Effector memory CD8-positive, alpha-beta T cell (primary cell): ENCODE results near the gene SAA1.
"Not testable (repeated sequence)": the region's sequence is repeated elsewhere in the genome, so short reads cannot be mapped to it uniquely, and the experiment has no call there.

Source experiments
- ATAC-seq: fragments of 150-1000 bp; cut with Tn5 transposase; replicated peaks from 2 replicates; pipeline ENCODE4 v1.10.0; 2021; ENCODE audit warnings: mild to moderate bottlenecking, moderate library complexity
- DNase-seq, 3 experiments: peaks; one replicate each; pipeline ENCODE4 v3.0.0; 2021
- H3K27ac Mint-ChIP-seq, 2 donors: one replicate each; pipeline ENCODE4 v1.8.0; 2022; ENCODE audit warnings: mild to moderate bottlenecking in 2 of 2, mixed read lengths in 2 of 2, moderate library complexity in 2 of 2
- H3K27me3 Mint-ChIP-seq, 2 donors: one replicate each; pipeline ENCODE4 v1.8.0; 2022; ENCODE audit warnings: mixed read lengths in 2 of 2
- H3K36me3 Mint-ChIP-seq: one replicate; pipeline ENCODE4 v1.8.0; 2022; ENCODE audit warnings: mild to moderate bottlenecking, moderate library complexity, mixed read lengths; ENCODE audit not compliant: insufficient read depth
- H3K4me1 Mint-ChIP-seq, 2 donors: one replicate each; pipeline ENCODE4 v1.8.0; 2022; ENCODE audit warnings: low read depth in 2 of 2, mixed read lengths in 2 of 2
- H3K4me3 Mint-ChIP-seq, 2 donors: one replicate each; pipeline ENCODE4 v1.8.0; 2022; ENCODE audit warnings: mild to moderate bottlenecking in 2 of 2, mixed read lengths in 2 of 2, moderate library complexity in 2 of 2
- H3K9me3 Mint-ChIP-seq, 2 donors: one replicate each; pipeline ENCODE4 v1.8.0; 2022; ENCODE audit warnings: mixed read lengths in 2 of 2

Gene SAA1

DNA sequence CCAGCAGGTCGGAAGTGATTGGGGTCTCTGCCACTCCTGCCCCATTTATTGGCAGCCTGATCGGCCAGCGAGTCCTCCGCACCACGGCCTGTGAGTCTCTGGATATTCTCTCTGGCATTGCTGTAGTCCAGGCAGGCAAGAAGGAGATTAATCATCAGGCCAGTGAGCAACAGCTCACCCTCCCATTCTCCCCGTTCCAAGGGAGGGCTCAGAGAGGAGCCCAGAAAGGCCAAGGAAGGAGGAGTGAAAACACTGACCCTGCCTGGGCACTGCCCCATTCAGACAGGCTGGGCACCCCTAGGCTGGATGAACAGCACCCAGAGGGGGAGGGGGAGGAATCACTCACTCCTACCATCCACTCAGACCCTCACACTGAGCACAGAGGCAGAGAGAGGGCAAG, 20.7 kb upstream of the SAA1 start:
- Mint-ChIP-seq H3K36me3 (peaks cover 6% of the 10 kb centered on the region), H3K4me3 (no peak overlapping the region), H3K9me3 (no peaks in the 10 kb centered on the region), H3K4me1 (peaks cover 12 to 18% of the 10 kb centered on the region in 2 donors), H3K27me3 (peaks cover 6 to 8% of the 10 kb centered on the region in 2 donors), H3K27ac (peak overlapping the region; percentile 95 to 96)
- ATAC-seq (no peak), DNase-seq (no peak)

DNA sequence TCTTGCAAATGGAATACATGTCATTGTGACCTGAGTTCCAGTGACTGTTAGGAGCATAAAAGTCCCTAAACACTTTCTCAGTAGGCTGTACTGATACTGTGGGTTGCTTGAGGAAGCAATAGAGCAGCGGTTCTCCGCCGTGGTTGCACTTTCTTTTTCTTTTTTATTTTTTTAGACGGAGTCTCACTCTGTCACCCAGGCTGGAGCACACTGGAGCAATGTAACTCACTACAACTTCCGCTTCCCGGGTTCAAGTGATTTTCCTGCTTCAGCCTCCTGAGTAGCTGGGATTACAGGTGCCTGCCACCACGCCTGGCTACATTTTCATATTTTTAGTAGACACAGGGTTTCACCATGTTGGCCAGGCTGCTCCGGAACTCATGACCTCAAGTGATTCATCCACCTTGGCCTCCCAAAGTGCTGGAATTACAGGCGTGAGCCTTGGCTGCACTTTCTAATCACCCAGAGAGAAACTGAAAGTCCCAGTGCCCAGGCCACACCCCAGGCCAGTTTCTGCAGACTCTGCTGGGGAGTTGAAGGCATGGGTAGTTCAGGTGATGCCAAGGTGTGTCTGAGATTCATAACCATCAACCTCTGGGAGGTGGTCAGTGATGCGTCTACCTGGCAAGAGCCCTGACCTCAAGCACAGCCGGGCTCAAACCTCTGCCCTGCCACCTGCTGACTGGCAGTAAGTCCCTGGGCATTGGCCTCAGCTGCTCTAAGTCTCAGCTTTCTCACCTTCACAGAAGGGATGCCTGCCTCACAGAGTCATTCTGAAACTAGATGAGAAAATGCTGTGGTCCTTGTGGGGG, 19.5 kb upstream of the SAA1 start:
- Mint-ChIP-seq H3K4me1 (peaks cover 12 to 18% of the 10 kb centered on the region in 2 donors), H3K27ac (peak overlapping the region; percentile 95 to 96)
- peak; percentile 83 for ATAC-seq

DNA sequence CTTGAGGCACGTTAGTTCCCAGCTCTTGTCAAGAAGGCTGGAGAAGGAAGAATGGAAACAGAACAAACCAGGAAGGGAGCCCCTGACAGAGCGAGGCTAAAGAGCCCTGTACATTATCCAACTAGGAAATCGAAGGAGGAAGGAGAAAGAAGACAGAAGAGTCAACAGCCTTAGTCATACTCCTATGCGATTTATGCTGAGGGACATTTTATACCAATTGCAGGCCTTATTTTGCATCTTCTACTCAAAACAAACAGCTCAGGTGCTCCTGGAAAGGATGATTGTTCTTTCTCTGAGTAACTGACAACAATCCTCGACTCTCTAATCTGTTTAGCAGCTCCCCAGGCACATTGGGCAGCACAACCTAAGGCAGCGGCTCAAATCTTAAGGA, 18.9 kb upstream of the SAA1 start:
- H3K36me3 Mint-ChIP-seq, H3K9me3 Mint-ChIP-seq, DNase-seq, ATAC-seq, H3K27me3 Mint-ChIP-seq: not testable (repeated sequence)
- Mint-ChIP-seq H3K4me3 (peak overlapping the region; percentile 86 to 91), H3K4me1 (peaks cover 12 to 18% of the 10 kb centered on the region in 2 donors), H3K27ac (peak overlapping the region; percentile 95 to 96)

More for the DNA sequence above, 19.5 kb upstream of the SAA1 start:
- peak overlapping the region; percentile 86 to 91 for H3K4me3 Mint-ChIP-seq
- H3K27me3 Mint-ChIP-seq, H3K36me3 Mint-ChIP-seq, H3K9me3 Mint-ChIP-seq: not testable (repeated sequence)
- peak in 2 of 3 experiments; percentile 10 to 17 for DNase-seq

- H3K4me1 Mint-ChIP-seq: peaks cover 12 to 18% of the 10 kb centered on the region in 2 donors
- H3K27ac Mint-ChIP-seq: peak within 1 kb of the TSS in 1 of 2 donors; percentile 21
- peaks cover 0 to 3% of the 10 kb centered on the region in 2 donors for H3K27me3 Mint-ChIP-seq
- H3K4me3 Mint-ChIP-seq: no peak within 1 kb of the TSS
- H3K9me3 Mint-ChIP-seq: no peaks in the 10 kb centered on the region
- H3K36me3 Mint-ChIP-seq: peaks cover 6% of the 10 kb centered on the region
- no peak for DNase-seq
- no peak for ATAC-seq
These were observed 17.5 kb upstream of the SAA1 start, which contains the start of gene SAA2 for GRCh38 chr11:18248561-18248960. SAA2 (minus strand) TSS chr11:18248668; CDS start chr11:18248011, 657 bp downstream.

- H3K4me1 Mint-ChIP-seq: no peaks in the 10 kb centered on the region
- no peaks in the 10 kb centered on the region for H3K9me3 Mint-ChIP-seq
- H3K4me3 Mint-ChIP-seq: no peak overlapping the region
- H3K36me3 Mint-ChIP-seq: no peaks in the 10 kb centered on the region
- ATAC-seq (no peak), DNase-seq (no peak)
- H3K27me3 Mint-ChIP-seq: peaks cover 0 to 9% of the 10 kb centered on the region in 2 donors
- H3K27ac Mint-ChIP-seq: no peak overlapping the region
These were observed 12.8 kb upstream of the SAA1 start for GRCh38 chr11:18253233-18253632.

DNA sequence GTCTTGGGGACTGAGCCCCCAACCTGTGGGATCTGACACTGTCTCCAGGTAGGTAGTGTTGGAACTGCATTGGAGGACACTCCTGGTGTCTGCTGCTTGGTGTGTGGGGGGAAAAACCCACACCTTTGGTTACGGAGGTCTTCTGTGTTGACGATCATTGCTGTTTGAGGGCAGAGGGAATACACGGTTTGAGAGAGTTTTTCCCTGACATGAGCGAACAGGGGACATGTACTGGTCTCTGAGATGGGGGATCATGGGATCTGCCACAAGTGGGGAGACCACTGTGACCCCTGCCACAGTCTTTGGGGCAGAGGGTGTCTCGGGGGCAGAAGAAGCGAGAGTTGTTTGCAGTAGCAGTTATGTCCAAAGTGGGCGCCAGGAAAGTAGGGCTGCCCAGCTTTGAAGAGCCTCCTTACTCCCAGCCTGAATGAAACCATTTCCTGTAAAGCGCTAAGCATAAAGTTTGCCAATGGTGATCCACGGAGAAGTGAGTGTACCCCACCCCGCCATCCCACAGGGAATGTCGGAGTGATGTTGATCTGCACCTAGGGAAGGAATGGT, 12.2 kb upstream of the SAA1 start:
- ATAC-seq: no peak
- Mint-ChIP-seq H3K27me3 (peaks cover 0 to 9% of the 10 kb centered on the region in 2 donors), H3K4me3 (no peak overlapping the region), H3K36me3 (no peaks in the 10 kb centered on the region), H3K27ac (no peak overlapping the region), H3K9me3 (no peaks in the 10 kb centered on the region), H3K4me1 (no peaks in the 10 kb centered on the region)
- no peak for DNase-seq

- DNase-seq: no peak
- no peak for ATAC-seq
- Mint-ChIP-seq H3K9me3 (no peaks in the 10 kb centered on the region), H3K4me3 (no peak overlapping the region), H3K27me3 (peaks cover 0 to 9% of the 10 kb centered on the region in 2 donors), H3K36me3 (no peaks in the 10 kb centered on the region), H3K4me1 (no peaks in the 10 kb centered on the region), H3K27ac (no peak overlapping the region)
These were observed 11.2 kb upstream of the SAA1 start for GRCh38 chr11:18254781-18255361.

DNA sequence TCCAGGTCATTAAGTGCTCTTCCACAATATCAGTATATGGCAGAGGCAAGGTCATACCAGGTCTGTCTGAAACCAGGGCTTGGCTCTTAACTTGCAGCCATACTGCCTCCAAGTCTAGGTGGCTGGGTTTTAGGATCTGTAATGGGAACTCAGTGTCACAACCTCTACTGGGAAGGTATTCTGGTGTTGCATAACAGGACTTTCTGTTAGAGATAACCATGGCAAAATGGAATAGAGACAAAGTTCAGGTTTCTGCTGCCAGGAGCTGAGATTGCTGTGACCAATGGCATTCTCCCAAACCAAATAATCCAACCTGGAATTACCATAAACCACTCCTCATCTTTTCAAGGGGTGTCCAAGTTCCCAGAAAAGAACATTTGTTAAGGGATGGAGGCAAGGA, 6.8 kb upstream of the SAA1 start:
- ATAC-seq (no peak), DNase-seq (no peak)
- no peak overlapping the region for H3K27ac Mint-ChIP-seq
- no peaks in the 10 kb centered on the region for H3K9me3 Mint-ChIP-seq
- H3K4me3 Mint-ChIP-seq: no peak overlapping the region
- no peaks in the 10 kb centered on the region for H3K36me3 Mint-ChIP-seq
- no peaks in the 10 kb centered on the region for H3K27me3 Mint-ChIP-seq
- no peaks in the 10 kb centered on the region for H3K4me1 Mint-ChIP-seq

GRCh38 chr11:18261721-18262120, 4.3 kb upstream of the SAA1 start:
- peaks cover 0 to 7% of the 10 kb centered on the region in 2 donors for H3K4me1 Mint-ChIP-seq
- DNase-seq (no peak), ATAC-seq (no peak)
- H3K27me3 Mint-ChIP-seq: no peaks in the 10 kb centered on the region
- H3K9me3 Mint-ChIP-seq: no peaks in the 10 kb centered on the region
- no peaks in the 10 kb centered on the region for H3K36me3 Mint-ChIP-seq
- H3K27ac Mint-ChIP-seq: no peak overlapping the region
- H3K4me3 Mint-ChIP-seq: no peak overlapping the region

DNA sequence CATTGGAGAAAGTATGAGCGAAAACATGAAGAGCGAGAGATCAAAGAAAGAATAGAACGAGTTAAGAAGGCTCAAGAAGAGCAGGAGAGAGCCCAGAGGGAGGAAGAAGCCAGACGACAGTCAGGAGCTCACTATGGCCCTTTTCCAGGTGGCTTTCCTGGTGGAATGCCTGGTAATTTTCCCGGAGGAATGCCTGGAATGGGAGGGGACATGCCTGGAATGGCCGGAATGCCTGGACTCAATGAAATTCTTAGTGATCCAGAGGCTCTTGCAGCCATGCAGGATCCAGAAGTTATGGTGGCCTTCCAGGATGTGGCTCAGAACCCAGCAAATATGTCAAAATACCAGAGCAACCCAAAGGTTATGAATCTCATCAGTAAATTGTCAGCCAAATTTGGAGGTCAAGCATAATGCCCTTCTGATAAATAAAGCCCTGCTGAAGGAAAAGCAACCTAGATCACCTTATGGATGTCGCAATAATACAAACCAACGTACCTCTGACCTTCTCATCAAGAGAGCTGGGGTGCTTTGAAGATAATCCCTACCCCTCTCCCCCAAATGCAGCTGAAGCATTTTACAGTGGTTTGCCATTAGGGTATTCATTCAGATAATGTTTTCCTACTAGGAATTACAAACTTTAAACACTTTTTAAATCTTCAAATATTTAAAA, 3.2 kb upstream of the SAA1 start:
- not testable (repeated sequence) for H3K36me3 Mint-ChIP-seq, H3K4me3 Mint-ChIP-seq, DNase-seq, ATAC-seq, H3K9me3 Mint-ChIP-seq, H3K27me3 Mint-ChIP-seq, H3K27ac Mint-ChIP-seq
- peaks cover 3 to 12% of the 10 kb centered on the region in 2 donors for H3K4me1 Mint-ChIP-seq

DNA sequence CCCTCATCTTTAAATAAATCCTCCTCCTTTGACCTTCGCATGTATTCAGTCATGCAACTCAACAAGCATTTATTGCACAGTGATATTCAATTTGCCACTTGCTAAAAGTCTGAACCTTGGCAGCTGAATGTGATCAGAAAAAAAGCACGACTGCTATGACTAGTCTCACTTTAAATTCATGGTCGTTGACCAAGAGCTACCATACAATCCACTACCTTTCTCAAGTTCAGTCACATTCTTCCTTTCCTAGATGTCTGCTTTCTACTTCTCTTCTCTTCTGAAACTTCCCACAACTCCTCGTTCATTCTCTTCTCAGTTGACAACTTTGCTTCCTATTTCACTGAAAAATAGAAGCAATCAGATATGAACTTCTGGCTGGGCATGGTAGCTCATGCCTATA, 2.0 kb upstream of the SAA1 start:
- no peak overlapping the region for H3K27ac Mint-ChIP-seq
- H3K9me3 Mint-ChIP-seq: no peaks in the 10 kb centered on the region
- DNase-seq (no peak), ATAC-seq (no peak)
- no peaks in the 10 kb centered on the region for H3K27me3 Mint-ChIP-seq
- no peaks in the 10 kb centered on the region for H3K36me3 Mint-ChIP-seq
- no peak overlapping the region for H3K4me3 Mint-ChIP-seq
- H3K4me1 Mint-ChIP-seq: peaks cover 6 to 12% of the 10 kb centered on the region in 2 donors

GRCh38 chr11:18264677-18265555, 1.1 kb upstream of the SAA1 start:
- no peaks in the 10 kb centered on the region for H3K9me3 Mint-ChIP-seq
- H3K4me3 Mint-ChIP-seq: no peak overlapping the region
- no peaks in the 10 kb centered on the region for H3K36me3 Mint-ChIP-seq
- H3K4me1 Mint-ChIP-seq: peaks cover 6 to 12% of the 10 kb centered on the region in 2 donors
- H3K27ac Mint-ChIP-seq: peak overlapping the region in 1 of 2 donors; percentile 32
- ATAC-seq (no peak), DNase-seq (no peak)
- no peaks in the 10 kb centered on the region for H3K27me3 Mint-ChIP-seq
